ENCODE results near the gene DCTN5. TPM values are rescaled to one million over a fixed set of nuclear protein-coding genes. Genes with fewer than 3 reads are reported as not detected.

The DCTN5 gene
- total RNA-seq, 1 experiment from 2014 or later, result 84.8 TPM

DNA sequence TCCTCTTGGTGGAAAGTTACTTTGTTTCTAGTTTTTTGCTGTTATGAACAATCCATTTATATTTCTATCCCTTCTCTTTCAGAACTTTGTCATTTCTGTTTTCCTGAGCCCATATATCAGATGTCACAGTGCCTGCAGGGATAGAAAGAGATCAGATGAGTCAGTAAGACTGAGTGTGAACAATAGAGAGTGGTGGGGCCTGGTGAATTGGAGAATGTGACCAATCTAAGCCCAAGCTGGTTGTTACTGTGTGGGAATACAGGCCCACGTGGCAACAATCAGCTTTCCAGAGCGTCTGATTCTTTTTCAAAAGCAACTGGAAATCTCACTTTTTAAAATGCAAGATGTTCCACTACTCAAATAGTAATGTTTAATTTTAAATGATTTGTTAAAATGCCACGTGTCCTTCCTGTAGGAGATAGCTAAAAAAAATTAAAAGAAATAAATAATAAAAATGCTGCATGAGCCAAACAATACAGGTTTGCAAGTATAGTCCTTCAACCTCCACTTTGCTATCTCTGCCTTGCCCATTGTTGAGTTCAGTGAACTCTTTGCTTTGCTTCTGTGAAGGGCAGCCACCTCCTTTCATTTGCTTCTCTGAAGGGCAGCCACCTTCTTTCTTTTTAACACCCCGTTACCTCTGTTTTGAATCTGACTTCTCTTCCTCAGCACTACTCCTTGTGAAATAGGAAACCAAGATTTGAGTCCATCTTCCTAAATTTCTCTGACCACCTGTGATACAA lies 9.6 kb downstream of the DCTN5 start:
- Histone ChIP-seq H3K4me1 (replicated peaks; ENCODE audit: insufficient read depth) (no peaks in the 10 kb centered on the region), H2AFZ (no peak overlapping the region), H3K4me3 (no peak overlapping the region), H4K20me1 (ENCODE audit: insufficient read depth) (peaks cover 61% of the 10 kb centered on the region), H3F3A (ENCODE audit: insufficient read depth, low read depth) (no peaks in the 10 kb centered on the region; the same call in 1 of the 2 replicates), H3K79me2 (ENCODE audit: low read depth) (peaks cover 45% of the 10 kb centered on the region), H3K9me2 (ENCODE audit: insufficient read depth) (no peaks in the 10 kb centered on the region), H3K27ac (no peak overlapping the region), H3K4me2 (no peak overlapping the region), H3K27me3 (ENCODE audit: insufficient read depth, low read depth) (no peaks in the 10 kb centered on the region), H3K36me3 (ENCODE audit: low read depth) (peaks cover 17% of the 10 kb centered on the region), H3K9me3 (ENCODE audit: insufficient read depth, low read depth) (no peaks in the 10 kb centered on the region)
- no TSS peak for BruUV-seq (replicated peaks)
- ChIA-PET POLR2A (ENCODE audit: unreplicated experiment) (no interaction called here), CTCF (no interaction called here)
- no peak for DNase-seq
- TF ChIP-seq, protein P1, sequence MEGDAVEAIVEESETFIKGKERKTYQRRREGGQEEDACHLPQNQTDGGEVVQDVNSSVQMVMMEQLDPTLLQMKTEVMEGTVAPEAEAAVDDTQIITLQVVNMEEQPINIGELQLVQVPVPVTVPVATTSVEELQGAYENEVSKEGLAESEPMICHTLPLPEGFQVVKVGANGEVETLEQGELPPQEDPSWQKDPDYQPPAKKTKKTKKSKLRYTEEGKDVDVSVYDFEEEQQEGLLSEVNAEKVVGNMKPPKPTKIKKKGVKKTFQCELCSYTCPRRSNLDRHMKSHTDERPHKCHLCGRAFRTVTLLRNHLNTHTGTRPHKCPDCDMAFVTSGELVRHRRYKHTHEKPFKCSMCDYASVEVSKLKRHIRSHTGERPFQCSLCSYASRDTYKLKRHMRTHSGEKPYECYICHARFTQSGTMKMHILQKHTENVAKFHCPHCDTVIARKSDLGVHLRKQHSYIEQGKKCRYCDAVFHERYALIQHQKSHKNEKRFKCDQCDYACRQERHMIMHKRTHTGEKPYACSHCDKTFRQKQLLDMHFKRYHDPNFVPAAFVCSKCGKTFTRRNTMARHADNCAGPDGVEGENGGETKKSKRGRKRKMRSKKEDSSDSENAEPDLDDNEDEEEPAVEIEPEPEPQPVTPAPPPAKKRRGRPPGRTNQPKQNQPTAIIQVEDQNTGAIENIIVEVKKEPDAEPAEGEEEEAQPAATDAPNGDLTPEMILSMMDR (conservative IDR thresholded peaks at IDR 0.05), result no peak
- TF ChIP-seq EZH2 (IDR thresholded peaks at IDR 0.05; ENCODE audit: low read depth), result no peak
- intact Hi-C loops (cut with micrococcal nuclease; ENCODE audit: unreplicated experiment), result no loop called here

- Histone ChIP-seq H3K27ac (no peak overlapping the region), H2AFZ (no peak overlapping the region), H3K4me3 (no peak overlapping the region), H3K36me3 (ENCODE audit: low read depth) (peaks cover 12% of the 10 kb centered on the region), H3K4me1 (replicated peaks; ENCODE audit: insufficient read depth) (no peaks in the 10 kb centered on the region), H3F3A (ENCODE audit: insufficient read depth, low read depth) (no peaks in the 10 kb centered on the region; the same call in 1 of the 2 replicates), H4K20me1 (ENCODE audit: insufficient read depth) (peaks cover 50% of the 10 kb centered on the region), H3K9me3 (ENCODE audit: insufficient read depth, low read depth) (no peaks in the 10 kb centered on the region), H3K9me2 (ENCODE audit: insufficient read depth) (no peaks in the 10 kb centered on the region), H3K4me2 (no peak overlapping the region), H3K79me2 (ENCODE audit: low read depth) (peaks cover 36% of the 10 kb centered on the region), H3K27me3 (ENCODE audit: insufficient read depth, low read depth) (no peaks in the 10 kb centered on the region)
- CTCF ChIA-PET, result no interaction called here
- no TSS peak for BruUV-seq (replicated peaks)
- no peak for DNase-seq
- POLR2A ChIA-PET (ENCODE audit: unreplicated experiment), result no interaction called here
- TF ChIP-seq, protein P1 (conservative IDR thresholded peaks at IDR 0.05), result no peak
- no peak for TF ChIP-seq EZH2 (IDR thresholded peaks at IDR 0.05; ENCODE audit: low read depth)
- intact Hi-C loops (cut with micrococcal nuclease; ENCODE audit: unreplicated experiment), result no loop called here
Measured at GRCh38 chr16:23651943-23652468, 10.7 kb downstream of the DCTN5 start.

DNA sequence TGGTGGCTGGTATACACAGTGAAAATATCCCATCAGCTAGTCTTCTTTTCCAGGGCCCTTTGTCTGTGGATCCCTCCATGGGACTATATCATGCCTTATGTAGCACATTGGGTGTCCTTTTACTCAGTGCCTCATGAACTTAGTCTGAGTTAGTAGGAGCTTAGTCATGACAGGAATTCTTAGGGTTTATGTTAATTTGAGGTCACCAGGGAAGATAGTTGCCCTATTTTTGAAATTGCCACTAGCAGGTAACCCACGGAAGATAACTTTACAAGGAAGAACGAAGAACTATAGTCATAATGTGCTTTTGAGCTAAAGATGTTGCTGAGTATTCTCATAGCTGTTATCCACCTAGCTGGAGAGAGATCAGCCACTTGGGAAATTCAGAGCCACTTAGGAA lies 22.7 kb downstream of the DCTN5 start:
- TF ChIP-seq EZH2 (IDR thresholded peaks at IDR 0.05; ENCODE audit: low read depth), result no peak
- TF ChIP-seq, protein P1 (conservative IDR thresholded peaks at IDR 0.05), result no peak
- no peak for DNase-seq
- Histone ChIP-seq H3K9me2 (ENCODE audit: insufficient read depth) (no peaks in the 10 kb centered on the region), H3K36me3 (ENCODE audit: low read depth) (peaks cover 24% of the 10 kb centered on the region), H3K27ac (no peak overlapping the region), H2AFZ (no peak overlapping the region), H4K20me1 (ENCODE audit: insufficient read depth) (no peaks in the 10 kb centered on the region), H3K9me3 (ENCODE audit: insufficient read depth, low read depth) (no peaks in the 10 kb centered on the region), H3K4me1 (replicated peaks; ENCODE audit: insufficient read depth) (0 out of 2 replicates have a peak, but pooled peaks cover 2% of the 10 kb centered on the region), H3F3A (ENCODE audit: insufficient read depth, low read depth) (no peaks in the 10 kb centered on the region; the same call in 1 of the 2 replicates), H3K4me2 (no peak overlapping the region), H3K79me2 (ENCODE audit: low read depth) (no peaks in the 10 kb centered on the region), H3K27me3 (ENCODE audit: insufficient read depth, low read depth) (no peaks in the 10 kb centered on the region), H3K4me3 (no peak overlapping the region)
- intact Hi-C loops (cut with micrococcal nuclease; ENCODE audit: unreplicated experiment), result no loop called here
- POLR2A ChIA-PET (ENCODE audit: unreplicated experiment), result no interaction called here
- CTCF ChIA-PET, result no interaction called here
- no TSS peak for BruUV-seq (replicated peaks)
